ENCODE data around the gene AIFM3. TPM values are rescaled to one million over a fixed set of nuclear protein-coding genes. Genes with fewer than 3 reads are reported as not detected.
"Not testable (repeated sequence)": the region's sequence is repeated elsewhere in the genome, so short reads cannot be mapped to it uniquely, and the experiment has no call there.

Gene AIFM3
- polyA plus RNA-seq, 2 of the 4 experiments (the other 2 are of a cell fraction), result 1.4 to 3.6 TPM

DNA sequence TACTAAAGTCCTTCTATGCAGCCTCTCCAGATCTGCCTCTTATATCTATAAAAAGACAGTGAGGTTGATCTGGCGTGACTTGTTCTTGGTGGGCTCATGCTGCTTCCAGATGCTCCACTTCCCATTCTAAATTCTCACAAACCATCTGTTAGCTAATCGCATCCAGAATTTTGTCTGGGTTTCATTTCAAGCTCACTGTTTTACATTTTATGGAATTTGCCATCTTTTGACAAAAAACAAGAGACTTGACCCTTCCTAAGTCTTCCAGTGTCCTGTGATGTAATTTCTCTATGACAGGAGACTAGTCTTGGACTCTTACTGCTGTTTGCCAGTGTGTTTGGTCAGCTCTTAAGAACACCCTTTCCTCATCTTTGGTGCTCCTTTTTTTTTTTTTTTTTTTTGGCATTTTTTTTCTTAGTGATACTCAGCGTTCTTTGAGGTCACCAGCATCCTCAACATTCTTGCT lies 26.8 kb upstream of the AIFM3 start:
- ChIA-PET CTCF (interaction anchor here (0.6 to 3.4 kb wide), 2 partner anchors 55 to 140 kb away, joined by 3 to 13 read pairs; no protein-coding TSS in a partner anchor), POLR2A (no interaction called here)
- Histone ChIP-seq H3K4me2 (no peak overlapping the region), H3K4me1 (peaks cover 21% of the 10 kb centered on the region), H3K4me3 (no peak overlapping the region), H3K27ac (no peak overlapping the region), H3K9me3 (no peaks in the 10 kb centered on the region)
- TF ChIP-seq CHD2 (IDR thresholded peaks at IDR 0.05; ENCODE audit: low read length, partially characterized antibody), result no peak
- no peak for TF ChIP-seq EP300 (IDR thresholded peaks at IDR 0.05)
- no peak for TF ChIP-seq GATA3 (IDR thresholded peaks at IDR 0.05; ENCODE audit: borderline replicate concordance)
- no peak for TF ChIP-seq TFCP2L1 (CRISPR knock-in tag; IDR thresholded peaks at IDR 0.05)
- no peak for TF ChIP-seq HOXB13 (CRISPR knock-in tag; IDR thresholded peaks at IDR 0.05; ENCODE audit: low read depth)
- no peak for TF ChIP-seq MAZ (IDR thresholded peaks at IDR 0.05; ENCODE audit: borderline replicate concordance, low read depth, low read length)
- no peak for TF ChIP-seq NFE2L2 (conservative IDR thresholded peaks at IDR 0.05; ENCODE audit: low read length)
- no peak for TF ChIP-seq HEYL (CRISPR knock-in tag; IDR thresholded peaks at IDR 0.05)
- no peak for TF ChIP-seq HOXA7 (CRISPR knock-in tag; IDR thresholded peaks at IDR 0.05)
- no peak for TF ChIP-seq ZNF302 (CRISPR knock-in tag; IDR thresholded peaks at IDR 0.05)
- DNase-seq (ENCODE audit: low read depth in 1 of 2, low spot score in 1 of 2), result no peak
- ATAC-seq, result no peak
- no peak for FAIRE-seq
- 91% methylated on average over 3 of the region's 3 CpGs for WGBS (ENCODE audit: missing lambda C conversion rate)

DNA sequence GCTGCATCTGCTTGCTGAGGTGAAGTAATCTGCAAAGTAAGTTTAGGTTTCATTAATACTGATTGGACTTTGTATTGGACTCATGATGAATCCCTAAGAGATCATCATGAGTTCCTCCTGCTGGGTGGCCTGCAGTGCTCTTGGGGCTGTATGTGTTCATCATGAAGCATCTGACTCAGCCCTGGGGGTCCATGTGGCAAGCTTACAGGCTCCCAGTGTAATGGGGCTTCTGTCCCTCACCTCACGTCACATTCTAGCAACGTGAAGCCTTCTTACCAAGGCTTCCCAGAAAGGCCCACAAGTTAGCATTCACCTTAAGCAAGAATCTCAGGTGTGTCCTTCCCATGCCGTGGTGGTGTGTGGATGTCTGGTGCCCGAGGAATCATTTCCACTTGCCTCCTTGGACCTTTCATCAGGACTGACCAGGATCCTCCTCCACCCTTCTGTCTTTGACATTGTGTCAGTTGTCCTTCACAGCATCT lies 26.1 kb upstream of the AIFM3 start:
- Histone ChIP-seq H3K9me3 (no peaks in the 10 kb centered on the region), H3K4me2 (no peak overlapping the region), H3K27ac (no peak overlapping the region), H3K4me3 (no peak overlapping the region), H3K4me1 (peaks cover 28% of the 10 kb centered on the region)
- TF ChIP-seq CHD4 (IDR thresholded peaks at IDR 0.05; ENCODE audit: borderline replicate concordance) (no peak), RNF2 (IDR thresholded peaks at IDR 0.05; ENCODE audit: borderline replicate concordance, low read depth) (no peak), FOSL2 (IDR thresholded peaks at IDR 0.05) (no peak), FOSL2 (CRISPR knock-in tag; IDR thresholded peaks at IDR 0.05) (no peak), HDAC2 (IDR thresholded peaks at IDR 0.05) (no peak), RAD21 (conservative IDR thresholded peaks at IDR 0.05 in 1 of 2, IDR thresholded peaks at IDR 0.05 in 1 of 2) (no peak), HOXB5 (CRISPR knock-in tag; IDR thresholded peaks at IDR 0.05) (no peak), ESRRA (IDR thresholded peaks at IDR 0.05; ENCODE audit: borderline replicate concordance, low read length) (no peak), ZC3H11A (IDR thresholded peaks at IDR 0.05) (no peak), RFX5 (IDR thresholded peaks at IDR 0.05) (no peak), FOXS1 (CRISPR knock-in tag; IDR thresholded peaks at IDR 0.05) (no peak), EHF (CRISPR knock-in tag; IDR thresholded peaks at IDR 0.05) (no peak), HEYL (CRISPR knock-in tag; IDR thresholded peaks at IDR 0.05) (no peak), SREBF2 (IDR thresholded peaks at IDR 0.05) (no peak), NFE2L2 (conservative IDR thresholded peaks at IDR 0.05; ENCODE audit: low read length) (no peak), ZNF302 (CRISPR knock-in tag; IDR thresholded peaks at IDR 0.05) (no peak), EP300 (IDR thresholded peaks at IDR 0.05) (no peak)
- TF ChIP-seq, protein P1, sequence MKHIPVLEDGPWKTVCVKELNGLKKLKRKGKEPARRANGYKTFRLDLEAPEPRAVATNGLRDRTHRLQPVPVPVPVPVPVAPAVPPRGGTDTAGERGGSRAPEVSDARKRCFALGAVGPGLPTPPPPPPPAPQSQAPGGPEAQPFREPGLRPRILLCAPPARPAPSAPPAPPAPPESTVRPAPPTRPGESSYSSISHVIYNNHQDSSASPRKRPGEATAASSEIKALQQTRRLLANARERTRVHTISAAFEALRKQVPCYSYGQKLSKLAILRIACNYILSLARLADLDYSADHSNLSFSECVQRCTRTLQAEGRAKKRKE (CRISPR knock-in tag; IDR thresholded peaks at IDR 0.05; ENCODE audit: low read depth), result no peak
- TF ChIP-seq, protein P2, sequence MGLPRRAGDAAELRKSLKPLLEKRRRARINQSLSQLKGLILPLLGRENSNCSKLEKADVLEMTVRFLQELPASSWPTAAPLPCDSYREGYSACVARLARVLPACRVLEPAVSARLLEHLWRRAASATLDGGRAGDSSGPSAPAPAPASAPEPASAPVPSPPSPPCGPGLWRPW (IDR thresholded peaks at IDR 0.05), result no peak
- ATAC-seq (no peak), FAIRE-seq (no peak), DNase-seq (ENCODE audit: low read depth in 1 of 2, low spot score in 1 of 2) (no peak)
- 88% methylated on average over 4 of the region's 4 CpGs for WGBS (ENCODE audit: missing lambda C conversion rate)
- POLR2A ChIA-PET, result no interaction called here
- CTCF ChIA-PET, result no interaction called here

DNA sequence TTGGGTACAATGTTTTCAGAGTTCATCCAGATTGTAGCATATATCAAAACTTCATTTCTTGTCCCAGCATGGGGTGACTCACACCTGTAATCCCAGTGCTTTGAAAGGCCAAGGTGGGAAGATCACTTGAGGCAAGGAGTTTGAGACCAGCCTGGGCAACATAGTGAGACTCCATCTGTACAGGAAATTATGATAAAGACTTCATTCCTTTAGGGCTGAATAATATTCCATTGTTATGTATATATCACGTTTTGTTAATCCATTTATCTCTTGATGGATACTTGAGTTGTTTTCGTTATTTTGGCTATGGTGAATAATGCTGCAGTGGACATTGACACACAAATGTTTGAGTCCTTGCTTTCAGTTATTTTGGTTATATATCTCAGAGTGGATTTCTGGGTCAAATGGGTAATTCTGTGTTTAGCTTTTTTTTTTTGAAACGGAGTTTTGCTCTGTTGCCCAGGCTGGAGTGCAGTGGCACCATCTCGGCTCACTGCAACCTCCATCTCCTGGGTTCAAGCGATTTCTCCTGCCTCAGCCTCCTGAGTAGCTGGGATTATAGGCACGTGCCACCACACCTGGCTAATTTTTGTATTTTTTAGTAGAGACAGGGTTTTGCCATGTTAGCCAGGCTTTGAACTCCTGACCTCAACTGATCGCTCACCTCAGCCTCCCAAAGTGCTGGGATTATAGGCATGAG lies 24.7 kb upstream of the AIFM3 start:
- H3K4me3 ChIP-seq; ATAC-seq; H3K4me2 ChIP-seq; H3K9me3 ChIP-seq; FAIRE-seq; POLR2A ChIA-PET; H3K27ac ChIP-seq; DNase-seq (ENCODE audit: low read depth in 1 of 2, low spot score in 1 of 2): not testable (repeated sequence)
- 91% methylated on average over 7 of the region's 7 CpGs for WGBS (ENCODE audit: missing lambda C conversion rate)
- CTCF ChIA-PET, result interaction anchor here (0.7 kb wide), 1 partner anchor 56 kb away, joined by 3 read pairs; no protein-coding TSS in a partner anchor
- H3K4me1 ChIP-seq, result peaks cover 24% of the 10 kb centered on the region

All from A549 (cell line).